Measurements from ENCODE around the gene PRRG3.

The PRRG3 gene

DNA sequence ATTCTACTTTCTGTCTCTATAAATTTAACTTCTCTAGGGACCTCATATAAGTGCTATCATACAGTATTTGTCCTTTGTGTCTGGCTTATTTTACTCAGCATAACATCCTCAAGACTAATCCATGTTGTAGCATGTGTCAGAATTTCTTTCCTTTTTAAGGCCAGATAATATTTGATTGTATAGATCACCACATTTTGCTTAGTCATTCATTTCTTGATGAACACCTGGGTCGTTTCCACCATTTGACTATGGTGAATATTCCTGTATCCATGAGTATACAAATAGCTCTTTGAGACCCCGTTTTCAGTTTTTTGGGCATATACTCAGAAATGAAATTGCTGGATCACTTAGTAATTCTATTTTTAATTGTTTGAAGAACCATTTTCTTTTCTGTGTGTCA is 51.2 kb downstream of the PRRG3 start:
- DNase-seq: no peak

DNA sequence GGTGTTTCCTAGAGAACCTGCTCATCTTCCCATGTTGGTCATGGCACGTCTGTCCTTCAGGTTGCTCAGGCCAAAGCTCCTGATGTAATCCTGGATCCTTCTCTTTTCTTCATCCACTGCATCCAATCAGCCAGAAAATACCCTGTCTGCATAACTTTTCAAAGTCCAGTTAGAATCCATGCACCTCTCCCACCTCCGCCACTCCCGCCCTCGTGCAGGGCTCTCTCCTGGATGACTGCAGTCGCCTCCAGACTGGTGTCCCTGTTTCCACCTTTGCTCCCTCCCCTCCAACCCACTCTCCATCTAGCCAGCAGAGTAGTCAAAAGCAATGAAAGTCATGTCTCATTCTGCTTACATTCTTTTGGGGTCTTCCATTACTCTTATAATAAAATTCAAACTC is 55.3 kb downstream of the PRRG3 start:
- DNase-seq: peak; percentile 17

DNA sequence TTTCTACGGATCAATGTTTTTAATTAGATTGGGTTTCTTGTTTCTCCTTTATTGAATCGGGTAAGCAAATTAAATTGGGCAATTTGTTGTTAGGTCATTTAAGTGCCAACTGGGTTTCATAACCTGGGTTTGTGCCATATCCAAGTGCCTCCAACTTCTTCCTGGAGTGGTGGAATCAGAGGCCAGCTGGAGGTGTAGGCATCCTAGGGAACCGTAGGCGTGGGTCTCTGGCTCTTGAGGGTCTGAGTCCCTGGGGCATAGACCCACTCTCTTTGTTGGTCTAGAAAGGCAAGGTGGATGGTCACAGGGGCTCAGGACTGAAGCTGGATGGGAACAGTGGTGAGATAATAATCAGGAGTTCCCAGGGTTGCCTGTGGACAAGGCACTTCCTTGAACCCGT is 57.6 kb downstream of the PRRG3 start:
- no peak for DNase-seq

DNA sequence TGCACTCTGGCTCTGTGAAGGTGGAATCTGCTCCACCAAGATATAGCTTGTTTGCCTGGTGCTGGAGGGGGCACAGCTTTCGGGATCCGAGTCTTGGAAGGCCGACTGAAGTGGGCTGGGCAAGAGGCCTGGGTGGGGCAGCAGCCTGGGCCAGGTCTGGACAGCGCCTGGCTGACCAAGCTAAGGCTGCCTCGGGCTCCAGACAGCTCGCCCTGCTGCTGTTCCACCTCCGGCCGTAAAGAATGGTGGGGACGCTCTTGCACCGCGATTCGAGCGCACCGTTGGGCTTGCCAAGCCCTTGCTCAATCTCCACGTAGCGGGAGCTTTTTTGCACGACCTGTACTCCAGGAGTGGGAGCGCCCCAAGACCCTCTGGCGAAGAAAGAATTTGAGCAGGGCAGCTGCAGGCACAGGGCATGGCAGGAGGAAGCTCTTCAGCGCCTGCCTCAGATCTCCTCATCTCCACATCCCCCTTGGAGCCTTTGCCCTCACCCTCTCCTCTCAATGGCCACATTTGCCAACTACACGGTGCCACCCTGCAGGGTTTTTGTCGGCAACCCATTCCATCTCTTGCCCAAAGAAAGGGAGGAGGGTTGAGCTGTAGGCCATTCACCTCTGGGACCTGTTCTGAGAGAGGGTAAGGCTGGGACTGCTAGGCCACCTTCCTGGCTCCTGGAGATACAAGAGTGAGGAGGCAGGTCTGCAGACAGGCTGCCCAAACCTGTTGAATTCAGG is 58.2 kb downstream of the PRRG3 start:
- no peak for DNase-seq

DNA sequence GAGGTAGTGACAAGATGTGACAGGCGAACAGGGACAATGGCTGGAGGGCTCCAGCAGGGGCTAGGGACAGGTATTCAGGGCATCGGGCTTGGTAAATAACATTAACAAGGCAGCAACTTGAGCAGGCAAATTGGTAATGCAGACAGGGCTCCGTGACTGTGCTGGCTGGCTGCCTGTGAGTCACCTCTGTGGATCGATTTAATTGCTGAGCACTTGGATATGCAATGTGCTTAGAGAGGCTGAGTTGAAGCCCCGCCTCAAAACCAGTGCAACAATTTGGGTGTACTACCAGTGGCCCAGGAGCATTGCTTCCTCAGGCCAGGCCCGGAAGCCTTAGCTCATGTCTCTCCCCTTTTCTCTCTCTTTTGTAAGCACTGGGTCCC is 58.8 kb downstream of the PRRG3 start:
- no peak for DNase-seq

DNA sequence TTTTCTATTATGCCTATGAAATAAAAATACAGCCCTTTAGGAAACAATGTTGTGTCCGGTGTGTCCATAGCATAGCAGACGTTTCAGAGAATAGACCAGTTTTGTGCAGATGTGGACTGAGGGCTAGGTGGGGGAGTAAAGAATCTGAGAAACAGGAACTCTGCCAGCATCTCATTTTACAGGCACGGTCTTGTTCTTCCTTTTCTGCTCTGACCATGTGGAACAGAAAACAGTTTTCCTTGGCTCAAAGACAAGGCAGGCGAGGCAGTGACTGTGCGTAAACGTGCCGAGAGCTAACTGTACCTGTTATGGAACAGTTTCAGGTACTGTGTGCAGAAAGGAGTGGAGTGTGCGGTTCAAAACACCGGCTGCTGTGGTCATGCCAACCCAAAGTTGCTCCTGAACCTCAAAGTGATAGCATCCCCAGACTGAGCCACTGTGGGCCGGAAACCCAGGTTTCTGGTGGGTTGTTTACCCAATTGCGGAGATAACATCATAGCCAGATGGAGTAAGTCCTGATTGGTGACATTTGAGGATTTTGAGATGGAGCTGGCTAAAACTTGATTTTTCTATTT is 59.5 kb downstream of the PRRG3 start:
- DNase-seq: no peak
